Measurements from ENCODE around the gene MBNL2.
A peak's percentile ranks its signal among the peaks of the same experiment; 100 is the strongest.

The MBNL2 gene

GRCh38 chr13:97327506-97328221 lies 105.5 kb downstream of the MBNL2 start:
- Mint-ChIP-seq H3K27ac (peak overlapping the region in 2 of 3 experiments; percentile 17 to 77), H3K4me1 (peaks cover 32% of the 10 kb centered on the region), H3K36me3 (ENCODE audit: low read depth) (peaks cover 5% of the 10 kb centered on the region), H3K27me3 (ENCODE audit: low read depth) (no peaks in the 10 kb centered on the region), H3K4me3 (no peak overlapping the region), H3K9me3 (no peaks in the 10 kb centered on the region)
- TF ChIP-seq CTCF (IDR thresholded peaks at IDR 0.05; ENCODE audit: unreplicated experiment in 3 of 3) = no peak

GRCh38 chr13:97328222-97328790 lies 106.2 kb downstream of the MBNL2 start:
- no peak for TF ChIP-seq CTCF (IDR thresholded peaks at IDR 0.05; ENCODE audit: unreplicated experiment in 3 of 3)
- Mint-ChIP-seq H3K4me3 (no peak overlapping the region), H3K36me3 (ENCODE audit: low read depth) (peaks cover 5% of the 10 kb centered on the region), H3K27ac (peak overlapping the region in 2 of 3 experiments; percentile 8 to 77), H3K9me3 (no peaks in the 10 kb centered on the region), H3K27me3 (ENCODE audit: low read depth) (no peaks in the 10 kb centered on the region), H3K4me1 (peaks cover 35% of the 10 kb centered on the region)

GRCh38 chr13:97329331-97329730 lies 107.2 kb downstream of the MBNL2 start:
- peaks cover 5% of the 10 kb centered on the region for H3K36me3 Mint-ChIP-seq (ENCODE audit: low read depth)
- no peaks in the 10 kb centered on the region for H3K9me3 Mint-ChIP-seq
- H3K27me3 Mint-ChIP-seq (ENCODE audit: low read depth) = no peaks in the 10 kb centered on the region
- no peak for TF ChIP-seq CTCF (IDR thresholded peaks at IDR 0.05; ENCODE audit: unreplicated experiment in 3 of 3)
- peaks cover 41% of the 10 kb centered on the region for H3K4me1 Mint-ChIP-seq
- H3K4me3 Mint-ChIP-seq = no peak overlapping the region
- peak overlapping the region in 2 of 3 experiments; percentile 9 to 32 for H3K27ac Mint-ChIP-seq

- Mint-ChIP-seq H3K9me3 (no peaks in the 10 kb centered on the region), H3K27ac (no peak overlapping the region), H3K27me3 (ENCODE audit: low read depth) (no peaks in the 10 kb centered on the region), H3K4me1 (peaks cover 41% of the 10 kb centered on the region), H3K36me3 (ENCODE audit: low read depth) (peaks cover 9% of the 10 kb centered on the region), H3K4me3 (no peak overlapping the region)
- TF ChIP-seq CTCF (IDR thresholded peaks at IDR 0.05; ENCODE audit: unreplicated experiment in 3 of 3) = no peak
Measured at GRCh38 chr13:97330448-97330847, 108.3 kb downstream of the MBNL2 start.

GRCh38 chr13:97332742-97333141 lies 110.6 kb downstream of the MBNL2 start:
- H3K4me1 Mint-ChIP-seq = peaks cover 35% of the 10 kb centered on the region
- H3K9me3 Mint-ChIP-seq = no peaks in the 10 kb centered on the region
- TF ChIP-seq CTCF (IDR thresholded peaks at IDR 0.05; ENCODE audit: unreplicated experiment in 3 of 3) = no peak
- peaks cover 9% of the 10 kb centered on the region for H3K36me3 Mint-ChIP-seq (ENCODE audit: low read depth)
- no peak overlapping the region for H3K27ac Mint-ChIP-seq
- H3K4me3 Mint-ChIP-seq = no peak overlapping the region
- no peaks in the 10 kb centered on the region for H3K27me3 Mint-ChIP-seq (ENCODE audit: low read depth)

GRCh38 chr13:97333983-97334382 lies 111.8 kb downstream of the MBNL2 start:
- H3K4me1 Mint-ChIP-seq = peaks cover 23% of the 10 kb centered on the region
- TF ChIP-seq CTCF (IDR thresholded peaks at IDR 0.05; ENCODE audit: unreplicated experiment in 3 of 3) = no peak
- no peak overlapping the region for H3K27ac Mint-ChIP-seq
- H3K4me3 Mint-ChIP-seq = no peak overlapping the region
- no peaks in the 10 kb centered on the region for H3K27me3 Mint-ChIP-seq (ENCODE audit: low read depth)
- H3K36me3 Mint-ChIP-seq (ENCODE audit: low read depth) = peaks cover 9% of the 10 kb centered on the region
- H3K9me3 Mint-ChIP-seq = no peaks in the 10 kb centered on the region

Data from nephron (organoid).